Adrenal gland (tissue), 5 donors: ENCODE measurements around the gene ESYT1.
A peak's percentile ranks its signal among the peaks of the same experiment; 100 is the strongest.

Experiments used
- POLR2A ChIP-seq, 2 donors: fragments of 450-650 bp; IDR thresholded peaks; one replicate each; pipeline ENCODE4 v1.6.1; 2017; ENCODE audit warnings: antibody characterized with exemption in 2 of 2, mild to moderate bottlenecking in 2 of 2, moderate library complexity in 1 of 2
- TF ChIP-seq, protein P1 (sequence below), 6 experiments: fragments of 450-650 bp in 4 of 6; fragments of 200-600 bp in 2 of 6; sonication (generic) in 1 of 6; IDR thresholded peaks; 1 replicate in 5 of 6; 2 replicates in 1 of 6; pipeline versions ENCODE4 v1.5.1 to v1.8.0; 2016 to 2021; ENCODE audit warnings: antibody characterized with exemption in 6 of 6, mild to moderate bottlenecking in 2 of 6, moderate library complexity in 1 of 6
- donor health status: DM: no; HTN: no; CAD: no.

GRCh38 chr12:56152132-56152755 lies 24.2 kb downstream of the ESYT1 start, which contains the start of gene MYL6B:
- peak in 1 of 2 donors; percentile 57 for TF ChIP-seq POLR2A (IDR thresholded peaks at IDR 0.05)
- TF ChIP-seq, protein P1, sequence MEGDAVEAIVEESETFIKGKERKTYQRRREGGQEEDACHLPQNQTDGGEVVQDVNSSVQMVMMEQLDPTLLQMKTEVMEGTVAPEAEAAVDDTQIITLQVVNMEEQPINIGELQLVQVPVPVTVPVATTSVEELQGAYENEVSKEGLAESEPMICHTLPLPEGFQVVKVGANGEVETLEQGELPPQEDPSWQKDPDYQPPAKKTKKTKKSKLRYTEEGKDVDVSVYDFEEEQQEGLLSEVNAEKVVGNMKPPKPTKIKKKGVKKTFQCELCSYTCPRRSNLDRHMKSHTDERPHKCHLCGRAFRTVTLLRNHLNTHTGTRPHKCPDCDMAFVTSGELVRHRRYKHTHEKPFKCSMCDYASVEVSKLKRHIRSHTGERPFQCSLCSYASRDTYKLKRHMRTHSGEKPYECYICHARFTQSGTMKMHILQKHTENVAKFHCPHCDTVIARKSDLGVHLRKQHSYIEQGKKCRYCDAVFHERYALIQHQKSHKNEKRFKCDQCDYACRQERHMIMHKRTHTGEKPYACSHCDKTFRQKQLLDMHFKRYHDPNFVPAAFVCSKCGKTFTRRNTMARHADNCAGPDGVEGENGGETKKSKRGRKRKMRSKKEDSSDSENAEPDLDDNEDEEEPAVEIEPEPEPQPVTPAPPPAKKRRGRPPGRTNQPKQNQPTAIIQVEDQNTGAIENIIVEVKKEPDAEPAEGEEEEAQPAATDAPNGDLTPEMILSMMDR (IDR thresholded peaks at IDR 0.05): no peak
